PFSK-1 (cell line): ENCODE results near the gene LRRC2.

ENCODE experiments used
- POLR2AphosphoS5 ChIP-seq: IDR thresholded peaks from 2 replicates; pipeline ENCODE4 v1.6.1; 2012; ENCODE audit warnings: low read depth, mild to moderate bottlenecking, control low read depth, low read length, moderate library complexity
- SIN3A ChIP-seq: IDR thresholded peaks from 2 replicates; pipeline ENCODE4 v1.6.1; 2012; ENCODE audit warnings: mild to moderate bottlenecking, low read length, moderate library complexity, borderline replicate concordance; ENCODE audit not compliant: insufficient read depth
- TAF1 ChIP-seq: IDR thresholded peaks from 2 replicates; pipeline ENCODE4 v1.6.1; 2012; ENCODE audit warnings: low read length, control low read depth, borderline replicate concordance; ENCODE audit not compliant: insufficient read depth
- TF ChIP-seq, protein P1 (sequence below), 2 experiments: IDR thresholded peaks; 2 replicates each; pipeline versions ENCODE4 v1.6.1 to v1.8.0; 2011 to 2012; ENCODE audit warnings: low read depth in 2 of 2, low read length in 2 of 2, control low read depth in 1 of 2, inconsistent platforms in 1 of 2, mild to moderate bottlenecking in 1 of 2, moderate library complexity in 1 of 2; ENCODE audit not compliant: insufficient read depth in 1 of 2

DNA sequence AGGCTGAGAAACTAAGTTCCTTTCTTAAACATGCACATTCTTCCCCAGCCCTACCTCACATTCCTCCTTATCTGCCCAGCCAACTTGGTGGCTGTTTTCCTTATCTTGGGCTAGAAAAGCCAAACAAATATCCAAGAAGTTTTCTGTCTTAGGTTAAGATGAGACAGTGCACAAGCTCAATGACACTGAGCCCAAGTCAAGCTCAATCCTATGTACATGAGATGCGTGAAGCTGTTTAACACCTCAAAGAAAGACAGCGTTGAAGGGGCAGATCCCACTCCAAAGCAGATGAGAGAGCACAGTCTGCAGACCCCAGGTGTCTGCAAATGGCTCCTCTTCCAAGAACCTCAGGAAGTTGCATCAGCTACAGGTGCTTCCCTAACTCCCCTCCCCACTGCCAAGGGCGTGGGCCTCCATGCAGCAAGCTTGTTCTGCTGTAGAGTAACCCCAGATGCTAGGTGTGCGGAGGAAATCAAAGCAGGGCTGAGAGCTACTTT lies 16.6 kb downstream of the LRRC2 start:
- TF ChIP-seq POLR2AphosphoS5, result no peak
- TF ChIP-seq, protein P1, sequence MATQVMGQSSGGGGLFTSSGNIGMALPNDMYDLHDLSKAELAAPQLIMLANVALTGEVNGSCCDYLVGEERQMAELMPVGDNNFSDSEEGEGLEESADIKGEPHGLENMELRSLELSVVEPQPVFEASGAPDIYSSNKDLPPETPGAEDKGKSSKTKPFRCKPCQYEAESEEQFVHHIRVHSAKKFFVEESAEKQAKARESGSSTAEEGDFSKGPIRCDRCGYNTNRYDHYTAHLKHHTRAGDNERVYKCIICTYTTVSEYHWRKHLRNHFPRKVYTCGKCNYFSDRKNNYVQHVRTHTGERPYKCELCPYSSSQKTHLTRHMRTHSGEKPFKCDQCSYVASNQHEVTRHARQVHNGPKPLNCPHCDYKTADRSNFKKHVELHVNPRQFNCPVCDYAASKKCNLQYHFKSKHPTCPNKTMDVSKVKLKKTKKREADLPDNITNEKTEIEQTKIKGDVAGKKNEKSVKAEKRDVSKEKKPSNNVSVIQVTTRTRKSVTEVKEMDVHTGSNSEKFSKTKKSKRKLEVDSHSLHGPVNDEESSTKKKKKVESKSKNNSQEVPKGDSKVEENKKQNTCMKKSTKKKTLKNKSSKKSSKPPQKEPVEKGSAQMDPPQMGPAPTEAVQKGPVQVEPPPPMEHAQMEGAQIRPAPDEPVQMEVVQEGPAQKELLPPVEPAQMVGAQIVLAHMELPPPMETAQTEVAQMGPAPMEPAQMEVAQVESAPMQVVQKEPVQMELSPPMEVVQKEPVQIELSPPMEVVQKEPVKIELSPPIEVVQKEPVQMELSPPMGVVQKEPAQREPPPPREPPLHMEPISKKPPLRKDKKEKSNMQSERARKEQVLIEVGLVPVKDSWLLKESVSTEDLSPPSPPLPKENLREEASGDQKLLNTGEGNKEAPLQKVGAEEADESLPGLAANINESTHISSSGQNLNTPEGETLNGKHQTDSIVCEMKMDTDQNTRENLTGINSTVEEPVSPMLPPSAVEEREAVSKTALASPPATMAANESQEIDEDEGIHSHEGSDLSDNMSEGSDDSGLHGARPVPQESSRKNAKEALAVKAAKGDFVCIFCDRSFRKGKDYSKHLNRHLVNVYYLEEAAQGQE (IDR thresholded peaks at IDR 0.05; ENCODE audit: insufficient read depth in 1 of 2, low read depth in 2 of 2, low read length in 2 of 2), result no peak
- no peak for TF ChIP-seq TAF1
- no peak for TF ChIP-seq SIN3A
